Duodenal mucosa (tissue), 2 donors: ENCODE measurements around the gene MACROD2.

ENCODE experiments used
- H3K27ac ChIP-seq: one replicate; pipeline ENCODE4 v1.7.0; 2013; ENCODE audit warnings: low read depth, low read length
- H3K27me3 ChIP-seq, 2 donors: one replicate each; pipeline ENCODE4 v1.7.0; 2013; ENCODE audit warnings: low read length in 2 of 2, control low read depth in 1 of 2; ENCODE audit not compliant: insufficient read depth in 2 of 2, control insufficient read depth in 1 of 2
- H3K36me3 ChIP-seq, 2 donors: one replicate each; pipeline ENCODE4 v1.7.0; 2013; ENCODE audit warnings: low read length in 2 of 2, control low read depth in 1 of 2; ENCODE audit not compliant: insufficient read depth in 2 of 2, control insufficient read depth in 1 of 2
- H3K4me1 ChIP-seq, 2 donors: one replicate each; pipeline ENCODE4 v1.7.0; 2013; ENCODE audit warnings: low read length in 2 of 2, control low read depth in 1 of 2; ENCODE audit not compliant: insufficient read depth in 2 of 2, control insufficient read depth in 1 of 2
- H3K4me3 ChIP-seq, 2 donors: one replicate each; pipeline ENCODE4 v1.7.0; 2013; ENCODE audit warnings: low read length in 2 of 2, low read depth in 1 of 2
- H3K9ac ChIP-seq, 2 donors: one replicate each; pipeline ENCODE4 v1.7.0; 2013; ENCODE audit warnings: low read length in 2 of 2, low read depth in 1 of 2
- H3K9me3 ChIP-seq, 2 donors: one replicate each; pipeline ENCODE4 v1.7.0; 2013; ENCODE audit warnings: low read length in 2 of 2, control low read depth in 1 of 2; ENCODE audit not compliant: control insufficient read depth in 1 of 2

MACROD2 gene

DNA sequence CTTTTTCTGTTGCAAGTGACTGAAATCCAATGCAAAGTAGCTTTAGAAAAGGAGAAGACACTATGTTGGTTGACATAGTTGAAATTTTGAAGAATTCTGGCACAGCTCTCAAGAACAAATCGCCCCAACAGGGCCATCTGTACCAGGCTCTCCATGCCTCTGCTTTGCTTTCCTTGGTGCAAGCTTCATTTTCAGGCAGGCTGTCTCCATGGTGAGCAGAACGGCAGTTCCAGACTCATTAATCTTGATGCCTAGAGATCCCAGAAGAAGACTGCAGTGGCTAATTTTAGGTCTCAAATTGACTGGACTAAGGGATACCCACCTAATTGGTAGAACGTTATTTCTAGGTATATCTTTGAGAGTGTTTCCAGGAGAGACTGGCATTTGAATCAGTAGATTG is 1292.8 kb downstream of the MACROD2 start:
- Histone ChIP-seq H3K27me3 (no peaks in the 10 kb centered on the region), H3K27ac (no peak overlapping the region), H3K9me3 (no peaks in the 10 kb centered on the region), H3K4me3 (no peak overlapping the region), H3K9ac (no peak overlapping the region), H3K36me3 (no peaks in the 10 kb centered on the region), H3K4me1 (no peaks in the 10 kb centered on the region)

DNA sequence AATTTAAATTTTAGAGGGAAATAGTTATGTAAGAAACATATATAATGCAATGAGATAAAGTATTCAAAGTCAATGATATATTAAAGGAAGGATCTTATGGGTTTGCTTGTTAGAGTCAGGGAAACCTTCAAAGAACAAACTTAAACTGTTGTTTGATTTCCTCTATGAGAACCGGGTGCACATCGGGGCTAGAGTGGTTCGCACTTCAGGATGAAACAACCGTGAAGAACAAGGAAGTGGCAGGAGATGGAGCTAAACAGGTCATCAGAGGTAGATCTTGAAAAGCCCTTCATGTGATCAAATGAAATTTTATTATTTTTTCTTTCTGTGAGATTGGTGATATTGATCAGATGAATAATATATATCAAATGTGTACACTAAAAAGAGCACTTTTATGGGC is 1294.0 kb downstream of the MACROD2 start:
- no peak overlapping the region for H3K4me3 ChIP-seq
- H3K27me3 ChIP-seq = no peaks in the 10 kb centered on the region
- H3K27ac ChIP-seq = no peak overlapping the region
- no peaks in the 10 kb centered on the region for H3K4me1 ChIP-seq
- H3K9me3 ChIP-seq = no peaks in the 10 kb centered on the region
- H3K36me3 ChIP-seq = no peaks in the 10 kb centered on the region
- no peak overlapping the region for H3K9ac ChIP-seq

DNA sequence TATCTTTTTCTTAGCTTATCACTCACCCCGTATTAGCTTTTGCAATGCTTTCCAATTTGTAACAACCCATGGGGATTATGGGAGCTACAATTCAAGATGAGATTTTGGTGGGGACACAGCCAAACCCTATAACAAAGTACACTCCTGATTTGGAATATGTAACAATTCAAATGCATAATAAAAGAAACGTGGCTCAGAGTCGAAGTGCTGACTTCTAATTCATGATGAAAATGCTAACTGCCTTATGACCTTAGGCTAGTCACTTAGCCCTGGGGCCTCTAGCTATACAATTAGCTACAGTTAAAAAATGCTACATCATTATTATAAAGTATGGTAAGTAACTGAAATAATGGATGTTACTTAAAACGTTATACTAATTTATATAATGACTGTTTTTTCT is 1297.1 kb downstream of the MACROD2 start:
- H3K27me3 ChIP-seq = no peaks in the 10 kb centered on the region
- H3K27ac ChIP-seq = no peak overlapping the region
- H3K9ac ChIP-seq = no peak overlapping the region
- no peaks in the 10 kb centered on the region for H3K36me3 ChIP-seq
- no peaks in the 10 kb centered on the region for H3K4me1 ChIP-seq
- no peak overlapping the region for H3K4me3 ChIP-seq
- no peaks in the 10 kb centered on the region for H3K9me3 ChIP-seq

DNA sequence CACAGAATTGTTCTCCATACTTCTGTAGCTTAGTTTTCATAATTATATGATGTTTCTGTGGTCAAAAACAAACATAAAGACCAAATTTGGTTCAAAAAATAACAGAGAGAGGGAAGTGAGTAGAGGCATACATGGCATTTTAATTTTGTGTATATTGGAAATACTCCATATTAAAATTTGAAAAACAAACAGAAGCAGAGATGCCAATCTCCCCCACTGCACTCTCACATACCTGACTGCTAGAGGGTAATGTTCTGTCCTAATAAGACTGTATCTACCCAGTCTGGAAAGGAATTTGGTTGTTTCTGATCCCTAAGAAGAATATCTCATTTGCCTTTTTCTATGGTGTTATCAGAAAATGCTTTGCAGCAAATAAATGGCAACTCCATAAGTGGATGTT is 1301.1 kb downstream of the MACROD2 start:
- Histone ChIP-seq H3K27me3 (no peaks in the 10 kb centered on the region), H3K4me1 (no peaks in the 10 kb centered on the region), H3K27ac (no peak overlapping the region), H3K36me3 (no peaks in the 10 kb centered on the region), H3K9me3 (no peaks in the 10 kb centered on the region), H3K9ac (no peak overlapping the region), H3K4me3 (no peak overlapping the region)

- no peaks in the 10 kb centered on the region for H3K9me3 ChIP-seq
- H3K27me3 ChIP-seq = no peaks in the 10 kb centered on the region
- H3K27ac ChIP-seq = no peak overlapping the region
- H3K36me3 ChIP-seq = no peaks in the 10 kb centered on the region
- no peak overlapping the region for H3K4me3 ChIP-seq
- no peaks in the 10 kb centered on the region for H3K4me1 ChIP-seq
- no peak overlapping the region for H3K9ac ChIP-seq
Observed at GRCh38 chr20:15297059-15297875, 1302.0 kb downstream of the MACROD2 start.

GRCh38 chr20:15302075-15302474 is 1306.8 kb downstream of the MACROD2 start:
- H3K27me3 ChIP-seq = no peaks in the 10 kb centered on the region
- H3K9ac ChIP-seq = no peak overlapping the region
- H3K4me1 ChIP-seq = no peaks in the 10 kb centered on the region
- no peaks in the 10 kb centered on the region for H3K36me3 ChIP-seq
- H3K4me3 ChIP-seq = no peak overlapping the region
- H3K9me3 ChIP-seq = no peaks in the 10 kb centered on the region
- H3K27ac ChIP-seq = no peak overlapping the region

DNA sequence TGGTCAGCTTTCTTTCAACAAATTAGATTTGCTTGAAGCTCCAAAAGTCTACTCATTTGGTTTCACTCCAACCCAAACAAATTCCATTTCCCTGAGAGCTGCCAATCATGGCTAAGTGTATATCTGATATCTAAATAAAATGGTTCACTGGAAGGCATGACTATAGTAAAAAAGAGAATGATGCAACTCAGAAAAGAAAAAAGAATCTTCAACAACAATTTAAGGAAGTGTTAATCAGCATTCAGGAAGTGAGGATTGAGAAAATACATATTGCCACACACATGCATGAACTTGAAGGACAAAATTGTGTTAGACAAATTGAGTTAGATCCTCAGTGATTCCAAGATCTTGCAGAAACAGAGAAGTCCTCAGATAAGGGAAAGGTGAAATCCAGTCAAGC is 1315.0 kb downstream of the MACROD2 start:
- H3K9ac ChIP-seq = no peak overlapping the region
- no peak overlapping the region for H3K4me3 ChIP-seq
- H3K9me3 ChIP-seq = no peaks in the 10 kb centered on the region
- H3K27ac ChIP-seq = no peak overlapping the region
- H3K27me3 ChIP-seq = no peaks in the 10 kb centered on the region
- H3K4me1 ChIP-seq = no peaks in the 10 kb centered on the region
- no peaks in the 10 kb centered on the region for H3K36me3 ChIP-seq

DNA sequence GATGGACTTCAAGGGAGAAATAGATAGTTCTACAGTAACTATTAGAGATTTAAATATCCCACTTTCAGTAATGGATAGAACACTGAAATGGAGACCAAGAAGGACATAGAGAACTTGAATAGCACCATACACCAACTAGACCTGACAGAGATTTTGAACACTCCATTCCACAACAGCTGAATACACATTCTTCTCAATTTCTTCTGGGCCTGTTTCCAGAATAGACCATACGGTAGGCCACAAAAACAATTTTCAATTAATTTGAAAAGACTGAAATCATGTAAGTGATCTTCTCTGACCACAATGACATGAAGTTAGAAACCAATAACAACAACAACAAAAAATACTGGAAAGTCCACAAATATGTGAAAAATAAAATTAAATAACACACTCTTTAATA is 1321.2 kb downstream of the MACROD2 start:
- Histone ChIP-seq H3K36me3 (no peaks in the 10 kb centered on the region), H3K9ac (no peak overlapping the region), H3K4me3 (no peak overlapping the region), H3K9me3 (no peaks in the 10 kb centered on the region), H3K27ac (no peak overlapping the region), H3K27me3 (no peaks in the 10 kb centered on the region), H3K4me1 (no peaks in the 10 kb centered on the region)

DNA sequence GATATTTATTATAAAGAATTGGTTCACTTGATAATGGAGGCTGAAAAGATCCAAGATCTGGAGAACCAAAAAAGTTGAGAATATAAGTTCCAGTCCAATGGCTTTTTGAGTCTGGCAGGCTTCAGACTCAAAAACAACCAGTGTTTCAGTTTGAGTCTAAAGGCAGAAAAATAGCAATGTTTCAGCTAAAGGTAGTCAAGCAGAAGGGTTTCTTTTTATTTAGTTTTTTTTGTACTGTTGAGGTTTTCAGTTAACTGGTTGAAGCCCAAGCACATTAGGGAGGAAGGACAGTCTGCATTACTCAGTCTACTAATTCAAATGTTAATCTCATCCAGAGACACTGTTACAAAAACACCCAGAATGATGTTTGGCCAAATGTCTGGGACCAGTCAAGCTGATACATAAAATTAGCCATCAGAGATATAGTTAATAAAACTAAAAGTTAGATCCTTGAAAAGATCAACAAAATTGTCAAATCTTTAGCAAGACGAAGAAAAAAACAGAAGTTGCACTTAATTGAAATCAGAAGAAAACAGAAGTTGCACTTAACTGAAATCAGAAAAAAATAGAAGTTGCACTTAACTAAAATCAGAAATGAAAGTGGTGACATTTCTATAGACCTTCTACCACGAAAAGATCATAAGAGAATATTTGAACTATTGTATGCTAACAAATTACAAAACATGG is 1322.4 kb downstream of the MACROD2 start:
- Histone ChIP-seq H3K4me1 (no peaks in the 10 kb centered on the region), H3K9ac (no peak overlapping the region), H3K9me3 (no peaks in the 10 kb centered on the region), H3K36me3 (no peaks in the 10 kb centered on the region), H3K27ac (no peak overlapping the region), H3K27me3 (no peaks in the 10 kb centered on the region), H3K4me3 (no peak overlapping the region)

DNA sequence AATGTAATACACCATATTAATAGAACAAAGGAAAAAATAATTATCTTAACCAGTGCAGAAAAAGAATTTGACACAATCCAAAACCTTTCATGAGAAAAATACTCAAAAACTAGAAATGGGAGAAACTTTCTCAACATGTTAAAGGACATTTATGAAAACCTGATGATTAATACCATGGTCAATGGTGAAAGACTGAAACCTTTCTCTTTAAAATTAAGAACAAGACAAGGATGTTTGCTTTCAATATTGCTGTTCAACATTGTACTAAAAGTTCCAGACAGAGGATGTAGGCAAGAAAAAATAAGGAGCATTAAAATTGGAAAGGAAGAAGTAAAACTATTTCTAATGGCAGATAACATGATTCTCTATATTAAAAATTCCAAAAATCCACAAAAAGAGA is 1323.4 kb downstream of the MACROD2 start:
- H3K4me3 ChIP-seq = no peak overlapping the region
- no peaks in the 10 kb centered on the region for H3K36me3 ChIP-seq
- H3K9me3 ChIP-seq = no peaks in the 10 kb centered on the region
- no peak overlapping the region for H3K27ac ChIP-seq
- no peaks in the 10 kb centered on the region for H3K4me1 ChIP-seq
- H3K9ac ChIP-seq = no peak overlapping the region
- no peaks in the 10 kb centered on the region for H3K27me3 ChIP-seq
